IPS DF 4.7 (cell line): ENCODE data around the gene HOXA6.

ENCODE experiments used
- DNase-seq: peaks from one replicate; pipeline ENCODE4 v3.0.0-alpha.2; 2013; ENCODE audit warnings: low spot score; ENCODE audit errors: extremely low read depth

HOXA6 gene

GRCh38 chr7:27111042-27111750 is 36.4 kb downstream of the HOXA6 start:
- DNase-seq = no peak

- DNase-seq = no peak
Observed at GRCh38 chr7:27110186-27111031, 37.2 kb downstream of the HOXA6 start.

GRCh38 chr7:27109466-27110185 is 37.9 kb downstream of the HOXA6 start:
- DNase-seq = no peak

- no peak for DNase-seq
Observed at GRCh38 chr7:27108390-27109127, 39.0 kb downstream of the HOXA6 start.

GRCh38 chr7:27107391-27108381 is 39.9 kb downstream of the HOXA6 start:
- no peak for DNase-seq

- DNase-seq = no peak
Observed at GRCh38 chr7:27106901-27107240, 40.7 kb downstream of the HOXA6 start.

GRCh38 chr7:27106181-27106900 is 41.2 kb downstream of the HOXA6 start:
- DNase-seq = no peak

GRCh38 chr7:27105301-27106031 is 42.1 kb downstream of the HOXA6 start:
- no peak for DNase-seq

GRCh38 chr7:27104341-27105058 is 43.1 kb downstream of the HOXA6 start:
- no peak for DNase-seq

- no peak for DNase-seq
Observed at GRCh38 chr7:27103489-27104226, 43.9 kb downstream of the HOXA6 start.

- DNase-seq = no peak
Observed at GRCh38 chr7:27102581-27103442, 44.8 kb downstream of the HOXA6 start, which contains the start of gene HOXA2. Gene HOXA2, minus strand, starts transcription at chr7:27102683. Its CDS starts 183 bp downstream, at chr7:27102500.

- no peak for DNase-seq
Observed at GRCh38 chr7:27101957-27102580, 45.5 kb downstream of the HOXA6 start.

GRCh38 chr7:27101171-27101956 is 46.2 kb downstream of the HOXA6 start:
- no peak for DNase-seq

- DNase-seq = no peak
Observed at GRCh38 chr7:27100694-27101170, 46.8 kb downstream of the HOXA6 start.
